ENCODE data around the gene SIDT1.

The SIDT1 gene

DNA sequence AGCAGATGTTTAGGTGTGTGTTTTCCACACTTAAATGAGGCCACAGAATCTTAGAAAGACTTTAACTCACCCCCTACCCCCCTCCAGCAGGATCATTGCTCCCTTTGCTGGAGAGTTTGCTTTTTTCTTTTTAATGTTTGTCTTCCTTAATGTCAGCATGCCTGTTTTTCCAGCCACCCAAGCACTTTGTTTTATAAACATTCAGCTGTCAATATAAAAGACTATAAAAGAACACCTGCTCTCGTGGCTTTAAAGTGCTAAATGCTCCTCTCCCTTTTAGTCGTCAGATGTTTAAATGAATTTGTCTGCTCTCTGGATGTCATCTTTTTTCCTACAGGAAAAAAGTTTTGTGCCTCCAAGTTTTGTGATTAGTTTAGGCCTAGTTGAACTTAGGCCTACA, 61.7 kb downstream of the SIDT1 start:
- DNase-seq, result no peak

- peak in 2 of 56 donors; percentile 5 to 11 for DNase-seq
These were observed 65.4 kb downstream of the SIDT1 start for GRCh38 chr3:113597596-113598354.

- DNase-seq, result peak in 17 of 56 donors; percentile 2 to 46 (median 18)
These were observed 68.2 kb downstream of the SIDT1 start for GRCh38 chr3:113600418-113601182.

DNA sequence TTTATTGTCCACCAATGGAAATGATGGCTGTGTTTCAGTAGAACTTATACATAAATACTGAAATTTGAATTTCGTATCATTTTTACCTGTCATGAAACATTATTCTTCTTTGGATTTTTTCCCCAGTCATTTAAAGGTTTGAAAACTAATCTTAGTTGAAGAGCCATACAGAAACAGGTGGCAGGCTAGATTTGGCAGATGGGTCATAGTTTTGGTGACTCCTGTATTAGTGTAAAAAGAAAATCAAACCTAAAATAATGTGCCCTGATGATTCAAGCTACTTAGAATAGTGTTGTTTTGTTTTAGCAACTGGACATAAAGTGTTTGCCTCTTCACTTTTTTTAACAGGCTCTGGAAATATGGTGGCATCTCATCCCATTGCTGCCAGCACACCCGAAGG, 68.9 kb downstream of the SIDT1 start:
- DNase-seq, result no peak

- no peak for DNase-seq
These were observed 69.9 kb downstream of the SIDT1 start for GRCh38 chr3:113602256-113602655.

- DNase-seq, result peak in 3 of 56 donors; percentile 2 to 12 (median 4)
These were observed 70.5 kb downstream of the SIDT1 start for GRCh38 chr3:113602836-113603235.

DNA sequence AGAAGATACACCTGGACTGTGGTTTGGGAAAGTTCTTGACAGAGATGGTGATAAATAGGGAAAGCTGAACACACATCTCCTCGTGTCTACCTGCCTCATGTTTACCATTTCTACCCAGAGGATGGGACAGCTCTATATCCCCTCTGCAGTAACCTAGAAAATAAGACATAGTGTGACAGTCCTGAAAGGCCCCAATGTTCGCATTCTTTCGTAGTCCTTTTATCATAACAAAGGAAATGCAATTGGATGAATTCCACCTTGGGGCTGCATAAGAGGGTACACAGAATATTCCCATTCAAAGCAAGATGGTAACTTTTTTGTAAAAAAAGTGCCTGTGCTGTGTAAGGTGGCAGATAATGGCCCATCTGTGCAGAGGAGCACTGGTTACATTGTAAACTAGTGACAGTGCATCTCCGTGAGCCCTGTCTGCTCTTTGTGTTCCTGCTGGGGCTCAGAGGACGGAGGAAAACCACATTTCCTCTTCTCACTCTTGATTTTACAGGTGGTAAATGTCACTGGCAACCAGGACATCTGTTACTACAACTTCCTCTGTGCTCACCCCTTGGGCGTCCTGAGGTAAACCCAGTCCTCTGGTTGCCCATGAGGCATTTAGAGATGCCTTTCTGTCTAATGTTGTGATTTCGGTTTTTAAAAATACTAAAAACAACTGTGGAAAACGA, 74.3 kb downstream of the SIDT1 start:
- DNase-seq, result no peak

DNA sequence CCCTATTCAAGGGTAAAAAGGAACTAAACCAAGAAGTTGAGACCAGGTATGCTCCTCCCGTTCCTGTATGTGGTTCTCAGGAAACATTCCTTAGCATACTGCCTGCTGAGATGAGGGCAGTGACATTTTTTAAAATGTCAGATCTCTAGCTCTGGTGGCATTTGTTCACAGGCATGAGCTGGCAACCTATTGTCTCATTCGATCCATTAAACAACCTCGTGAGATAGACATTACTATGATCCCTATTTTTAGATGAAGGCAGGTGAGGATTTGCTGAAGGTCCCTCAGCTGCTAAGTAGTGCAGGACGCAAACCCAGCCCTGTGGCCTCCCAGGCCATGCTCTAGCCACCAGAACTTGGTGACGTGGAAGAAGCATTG, 74.9 kb downstream of the SIDT1 start:
- DNase-seq, result no peak

DNA sequence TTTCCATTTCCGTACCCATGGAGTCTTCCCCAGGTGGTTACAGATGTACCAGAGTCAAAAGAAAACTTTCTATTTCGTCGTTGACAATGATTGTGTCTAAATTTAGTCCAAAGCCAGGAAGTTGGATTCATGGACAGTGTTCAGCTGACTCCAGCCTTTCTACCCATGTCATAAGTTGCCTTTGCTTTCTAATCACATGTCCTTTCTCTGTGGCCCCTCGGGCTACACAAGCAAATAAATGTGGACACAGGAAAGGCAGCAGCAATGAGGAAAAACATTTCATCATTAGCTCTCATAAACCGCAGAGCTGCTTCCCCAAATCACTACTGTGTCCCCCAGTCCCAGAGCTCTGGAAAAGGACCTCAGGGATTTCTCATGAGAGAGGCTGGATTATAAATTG, 82.0 kb downstream of the SIDT1 start:
- DNase-seq, result no peak

DNA sequence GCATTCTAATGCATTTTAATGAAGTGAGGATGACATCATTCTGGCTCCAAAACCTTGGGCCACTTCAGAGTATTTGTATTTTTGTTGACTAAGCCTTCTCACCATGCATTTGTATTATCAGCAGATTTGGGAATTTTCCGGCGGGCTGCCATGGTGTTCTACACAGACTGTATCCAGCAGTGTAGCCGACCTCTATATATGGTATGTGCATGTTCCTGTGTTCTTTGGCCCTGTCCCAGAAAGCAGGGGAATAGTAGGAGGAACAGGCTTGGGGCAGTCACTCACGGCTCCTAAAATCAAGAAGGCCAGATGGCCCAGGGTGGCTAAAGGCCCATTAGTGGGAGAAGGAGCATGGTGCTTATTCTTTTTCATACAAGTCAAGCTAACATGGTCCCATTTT, 83.6 kb downstream of the SIDT1 start:
- DNase-seq, result no peak

DNA sequence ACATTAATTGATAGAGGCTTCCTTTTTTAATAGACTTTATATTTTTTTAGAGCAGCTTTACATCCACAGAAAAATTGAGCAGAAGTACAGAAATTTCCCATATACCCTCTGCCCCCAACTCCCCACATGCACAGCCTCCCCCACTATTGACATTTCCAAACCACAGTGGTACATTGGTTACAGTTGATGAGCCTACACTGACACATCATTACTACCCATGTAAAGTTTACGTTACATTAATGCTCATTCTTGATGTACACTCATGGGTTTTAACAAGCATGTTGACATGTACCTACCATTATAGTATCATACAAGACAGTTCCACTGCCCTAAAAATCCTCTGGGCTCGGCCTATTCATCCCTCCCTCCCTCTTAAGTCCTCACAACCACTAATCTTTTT, 85.4 kb downstream of the SIDT1 start:
- no peak for DNase-seq

GRCh38 chr3:113620091-113620490, 87.7 kb downstream of the SIDT1 start:
- DNase-seq, result no peak

DNA sequence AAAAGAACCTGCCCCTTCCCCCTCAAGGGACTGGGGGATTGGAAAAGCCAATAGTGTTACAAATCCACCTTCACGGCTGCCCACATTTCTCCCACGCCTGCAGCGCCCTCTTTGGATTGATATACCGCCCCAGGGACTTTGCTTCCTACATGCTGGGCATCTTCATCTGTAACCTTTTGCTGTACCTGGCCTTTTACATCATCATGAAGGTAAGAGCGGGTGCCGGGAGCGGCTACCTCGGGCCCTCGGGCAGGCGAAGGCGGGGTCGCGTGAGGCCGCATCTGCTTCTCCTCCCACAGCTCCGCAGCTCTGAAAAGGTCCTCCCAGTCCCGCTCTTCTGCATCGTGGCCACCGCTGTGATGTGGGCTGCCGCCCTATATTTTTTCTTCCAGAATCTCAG, 91.0 kb downstream of the SIDT1 start:
- DNase-seq, result no peak

DNA sequence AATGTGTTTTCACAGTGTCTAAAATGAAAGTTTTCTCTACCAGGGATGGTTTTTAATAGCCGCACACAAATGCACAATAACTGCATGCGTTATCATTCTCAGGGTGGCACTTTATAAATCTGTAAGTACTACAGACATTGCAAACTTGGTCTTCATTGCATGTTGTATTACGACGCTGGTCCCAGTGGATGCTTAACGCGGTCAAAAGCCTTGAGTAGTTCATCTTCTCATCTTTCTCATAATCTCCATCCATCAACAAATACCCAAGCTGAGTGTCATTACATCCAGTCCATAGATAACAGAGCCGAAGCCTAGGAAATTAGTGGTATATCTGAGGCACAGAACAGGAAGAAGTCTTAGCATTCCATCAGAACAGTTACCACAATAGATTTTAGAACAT, 91.5 kb downstream of the SIDT1 start:
- DNase-seq, result no peak

DNA sequence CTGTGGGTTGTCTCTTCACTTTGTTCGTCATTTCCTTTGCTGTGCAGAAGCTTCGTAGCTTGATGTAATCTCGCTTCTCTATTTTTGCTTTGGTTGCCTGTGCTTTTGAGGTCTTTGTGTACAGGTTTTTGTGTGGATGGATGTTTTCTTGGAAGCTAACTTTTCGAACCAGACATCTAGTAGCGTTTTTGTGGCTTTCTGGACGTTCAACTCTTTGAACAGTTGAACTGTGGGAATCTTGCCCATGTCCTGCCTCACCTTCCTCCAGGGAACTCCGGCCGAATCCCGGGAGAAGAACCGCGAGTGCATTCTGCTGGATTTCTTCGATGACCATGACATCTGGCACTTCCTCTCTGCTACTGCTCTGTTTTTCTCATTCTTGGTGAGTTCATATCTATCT, 93.5 kb downstream of the SIDT1 start:
- DNase-seq, result no peak

- DNase-seq, result peak in 34 of 56 donors; percentile 3 to 68 (median 26)
These were observed 94.4 kb downstream of the SIDT1 start for GRCh38 chr3:113626503-113627371.

DNA sequence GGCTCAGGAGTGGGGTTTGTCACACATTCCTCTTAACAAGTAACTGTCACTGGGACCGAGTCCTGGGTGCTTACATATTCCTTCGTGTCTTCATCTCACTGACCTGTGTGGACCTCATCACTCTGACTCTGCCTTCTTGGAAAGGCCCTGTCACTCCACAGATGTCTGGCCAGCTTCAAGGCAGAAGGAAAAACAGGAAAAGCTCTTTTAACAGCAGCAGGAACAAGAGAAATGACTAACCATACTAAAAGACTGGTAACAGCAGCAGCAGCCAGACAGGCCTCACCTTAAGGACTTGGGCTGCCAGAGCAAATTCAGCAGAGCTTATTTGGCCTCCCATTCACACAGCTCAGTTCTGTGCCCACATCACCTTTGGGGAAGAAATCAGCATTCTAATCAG, 96.0 kb downstream of the SIDT1 start:
- no peak for DNase-seq

DNA sequence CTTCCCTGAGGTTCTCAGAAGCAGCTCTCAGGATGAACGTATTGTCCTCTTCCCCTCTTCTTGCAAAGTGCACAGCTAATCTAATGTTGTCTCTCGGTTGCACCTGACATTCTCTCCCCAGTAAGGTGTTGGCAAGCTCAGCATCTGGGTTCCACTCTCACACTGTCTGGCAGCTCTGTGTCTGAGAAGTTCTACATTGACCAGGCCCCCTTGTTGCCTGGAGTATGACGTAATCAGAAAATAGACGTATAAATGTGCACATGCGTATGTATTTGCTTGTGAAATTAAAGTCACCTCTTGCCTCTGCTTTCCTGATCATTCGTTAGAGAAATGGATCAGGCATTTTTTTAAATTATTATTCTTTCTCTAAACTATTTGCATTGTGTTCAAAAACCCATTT, 96.4 kb downstream of the SIDT1 start:
- no peak for DNase-seq

DNA sequence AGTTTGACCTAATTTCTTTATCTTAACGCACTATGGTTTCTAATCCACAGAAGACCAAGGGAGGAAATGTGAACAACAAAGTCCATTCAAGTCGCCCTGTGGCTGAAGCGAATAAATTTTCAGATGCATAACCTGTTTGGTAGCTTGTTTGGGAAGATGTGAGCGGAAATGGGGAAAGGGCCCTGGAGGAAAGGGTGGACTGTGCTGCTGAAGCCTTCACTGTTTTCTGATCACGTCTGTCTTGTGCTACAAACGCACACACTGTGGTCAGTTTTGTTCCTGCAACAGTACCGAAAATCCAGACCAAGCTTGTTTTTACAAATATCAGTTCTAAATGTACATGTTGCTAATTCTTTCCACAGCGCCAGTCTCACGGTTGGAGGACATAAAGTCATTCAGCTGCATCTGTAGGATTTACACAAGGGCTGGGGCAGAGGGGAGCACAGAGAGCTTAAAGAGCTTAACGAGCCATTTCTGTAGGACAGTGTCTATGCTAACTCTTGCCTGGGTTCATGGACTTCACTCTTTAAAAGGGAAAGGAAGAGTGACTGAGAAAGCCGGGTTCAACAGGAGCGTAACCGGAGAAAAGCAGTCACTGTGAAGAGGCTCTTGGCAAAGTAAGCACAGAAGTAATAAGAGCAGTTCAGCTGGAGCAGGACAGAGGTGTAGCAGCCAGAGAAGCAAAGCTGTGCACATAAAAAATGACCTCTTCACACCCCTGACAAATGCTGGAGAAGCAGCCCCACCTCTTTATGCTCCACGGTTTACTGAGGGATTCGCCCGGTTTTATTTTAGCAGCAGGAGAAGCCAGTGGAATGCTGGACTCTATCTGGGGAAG, 97.4 kb downstream of the SIDT1 start:
- DNase-seq, result no peak

- no peak for DNase-seq
These were observed 98.7 kb downstream of the SIDT1 start for GRCh38 chr3:113630956-113631542.
